ENCODE data around the gene BHLHE23. TPM values are rescaled to one million over a fixed set of nuclear protein-coding genes. Genes with fewer than 3 reads are reported as not detected.

BHLHE23 gene
- total RNA-seq, 1 experiment from 2014 or later, result not detected

DNA sequence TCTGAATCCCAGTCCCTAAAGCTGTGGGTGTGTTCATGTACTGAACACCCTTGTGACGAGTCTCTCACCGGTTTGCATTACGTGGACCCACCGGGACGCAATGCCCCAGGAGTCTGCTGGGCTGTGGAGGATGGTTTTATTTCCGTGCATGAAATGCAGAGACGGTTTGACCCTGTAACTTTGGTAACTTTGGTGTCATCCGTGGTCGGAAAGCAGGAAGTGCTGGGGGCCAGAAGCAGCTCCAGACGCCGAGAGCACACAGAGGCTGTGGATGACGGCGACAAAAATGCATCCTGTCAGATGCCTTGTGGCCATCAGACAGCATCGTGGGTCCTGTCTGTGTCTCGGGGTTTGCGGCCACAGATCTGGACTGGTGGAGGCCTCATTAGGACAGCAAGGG, 7.2 kb downstream of the BHLHE23 start:
- intact Hi-C loops (cut with micrococcal nuclease), result no loop called here
- no peak overlapping the region for H3K27ac Mint-ChIP-seq (ENCODE audit: low read depth, unreplicated experiment)
- no peaks in the 10 kb centered on the region for H3K4me1 Mint-ChIP-seq (ENCODE audit: insufficient read depth, unreplicated experiment)
- H3K4me3 Mint-ChIP-seq (ENCODE audit: unreplicated experiment), result no peak overlapping the region
- H3K27me3 Mint-ChIP-seq (ENCODE audit: insufficient read depth, unreplicated experiment), result peaks cover 92% of the 10 kb centered on the region
- CTCF ChIA-PET, result interaction anchor here (0.5 to 0.6 kb wide), 2 partner anchors 9 to 359 kb away, joined by 3 read pairs; no protein-coding TSS in a partner anchor
- BruUV-seq (replicated peaks), result no TSS peak
- H3K36me3 Mint-ChIP-seq (ENCODE audit: insufficient read depth, unreplicated experiment), result no peaks in the 10 kb centered on the region
- H3K9me3 Mint-ChIP-seq (ENCODE audit: unreplicated experiment), result no peaks in the 10 kb centered on the region
- TF ChIP-seq, protein P1, sequence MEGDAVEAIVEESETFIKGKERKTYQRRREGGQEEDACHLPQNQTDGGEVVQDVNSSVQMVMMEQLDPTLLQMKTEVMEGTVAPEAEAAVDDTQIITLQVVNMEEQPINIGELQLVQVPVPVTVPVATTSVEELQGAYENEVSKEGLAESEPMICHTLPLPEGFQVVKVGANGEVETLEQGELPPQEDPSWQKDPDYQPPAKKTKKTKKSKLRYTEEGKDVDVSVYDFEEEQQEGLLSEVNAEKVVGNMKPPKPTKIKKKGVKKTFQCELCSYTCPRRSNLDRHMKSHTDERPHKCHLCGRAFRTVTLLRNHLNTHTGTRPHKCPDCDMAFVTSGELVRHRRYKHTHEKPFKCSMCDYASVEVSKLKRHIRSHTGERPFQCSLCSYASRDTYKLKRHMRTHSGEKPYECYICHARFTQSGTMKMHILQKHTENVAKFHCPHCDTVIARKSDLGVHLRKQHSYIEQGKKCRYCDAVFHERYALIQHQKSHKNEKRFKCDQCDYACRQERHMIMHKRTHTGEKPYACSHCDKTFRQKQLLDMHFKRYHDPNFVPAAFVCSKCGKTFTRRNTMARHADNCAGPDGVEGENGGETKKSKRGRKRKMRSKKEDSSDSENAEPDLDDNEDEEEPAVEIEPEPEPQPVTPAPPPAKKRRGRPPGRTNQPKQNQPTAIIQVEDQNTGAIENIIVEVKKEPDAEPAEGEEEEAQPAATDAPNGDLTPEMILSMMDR (IDR thresholded peaks at IDR 0.05; ENCODE audit: unreplicated experiment), result no peak
- DNase-seq (ENCODE audit: unreplicated experiment), result no peak
- POLR2A ChIA-PET, result no interaction called here

DNA sequence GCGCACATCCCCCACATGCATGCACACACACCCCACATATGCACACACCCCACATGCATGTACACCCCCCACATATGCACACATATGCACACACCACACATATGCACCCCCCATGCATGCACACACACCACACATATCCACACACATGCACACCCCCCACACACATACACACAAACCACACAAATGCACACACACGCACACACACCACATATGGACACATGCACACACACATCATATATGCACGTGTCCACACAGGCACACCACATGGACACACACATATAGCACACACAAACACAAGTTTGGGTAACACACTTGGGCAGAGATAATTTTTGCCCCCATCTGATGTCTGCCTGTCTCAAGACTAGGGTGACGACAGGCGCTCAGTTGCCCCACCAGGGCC, 8.3 kb downstream of the BHLHE23 start:
- H3K36me3 Mint-ChIP-seq (ENCODE audit: insufficient read depth, unreplicated experiment), result no peaks in the 10 kb centered on the region
- H3K4me3 Mint-ChIP-seq (ENCODE audit: unreplicated experiment), result no peak overlapping the region
- CTCF ChIA-PET, result no interaction called here
- H3K27ac Mint-ChIP-seq (ENCODE audit: low read depth, unreplicated experiment), result no peak overlapping the region
- DNase-seq (ENCODE audit: unreplicated experiment), result no peak
- H3K9me3 Mint-ChIP-seq (ENCODE audit: unreplicated experiment), result no peaks in the 10 kb centered on the region
- no TSS peak for BruUV-seq (replicated peaks)
- POLR2A ChIA-PET, result no interaction called here
- TF ChIP-seq, protein P1 (IDR thresholded peaks at IDR 0.05; ENCODE audit: unreplicated experiment), result no peak
- intact Hi-C loops (cut with micrococcal nuclease), result no loop called here
- no peaks in the 10 kb centered on the region for H3K4me1 Mint-ChIP-seq (ENCODE audit: insufficient read depth, unreplicated experiment)
- H3K27me3 Mint-ChIP-seq (ENCODE audit: insufficient read depth, unreplicated experiment), result peaks cover 90% of the 10 kb centered on the region

DNA sequence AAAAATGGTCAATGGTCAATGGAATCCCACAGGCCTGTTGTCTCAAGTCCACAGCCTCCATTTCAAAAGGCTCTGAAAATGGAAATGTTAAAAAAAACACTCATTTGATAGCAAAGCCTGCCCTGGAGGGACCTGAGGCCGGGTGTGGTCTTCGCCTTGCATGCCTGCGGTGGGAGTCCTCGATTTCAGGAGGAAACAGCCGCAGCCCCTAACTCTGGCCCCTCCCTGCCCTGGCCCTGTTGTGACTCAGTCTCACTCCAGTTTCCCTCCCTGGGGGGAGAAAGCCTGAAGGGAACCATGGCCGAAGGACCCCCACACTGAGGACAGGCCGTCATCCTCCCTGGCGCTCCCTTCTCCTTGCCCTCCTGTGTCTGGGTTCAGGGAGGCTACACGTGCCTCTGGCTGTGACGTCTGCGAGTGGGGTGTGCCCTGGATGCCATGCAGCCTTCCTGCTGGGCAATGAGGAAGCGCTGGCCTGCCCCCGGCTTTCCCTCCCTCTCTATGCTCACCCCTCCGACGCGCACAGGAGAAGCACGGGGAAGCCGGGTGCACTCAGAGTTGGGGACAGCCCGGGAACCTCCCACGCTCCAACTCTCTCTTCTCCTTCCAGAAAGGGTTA, 9.2 kb downstream of the BHLHE23 start:
- Mint-ChIP-seq H3K27me3 (ENCODE audit: insufficient read depth, unreplicated experiment) (peaks cover 90% of the 10 kb centered on the region), H3K36me3 (ENCODE audit: insufficient read depth, unreplicated experiment) (no peaks in the 10 kb centered on the region), H3K27ac (ENCODE audit: low read depth, unreplicated experiment) (no peak overlapping the region), H3K4me1 (ENCODE audit: insufficient read depth, unreplicated experiment) (no peaks in the 10 kb centered on the region), H3K9me3 (ENCODE audit: unreplicated experiment) (no peaks in the 10 kb centered on the region), H3K4me3 (ENCODE audit: unreplicated experiment) (no peak overlapping the region)
- ChIA-PET POLR2A (no interaction called here), CTCF (no interaction called here)
- DNase-seq (ENCODE audit: unreplicated experiment), result no peak
- intact Hi-C loops (cut with micrococcal nuclease), result no loop called here
- TF ChIP-seq, protein P1 (IDR thresholded peaks at IDR 0.05; ENCODE audit: unreplicated experiment), result no peak
- BruUV-seq (replicated peaks), result no TSS peak

DNA sequence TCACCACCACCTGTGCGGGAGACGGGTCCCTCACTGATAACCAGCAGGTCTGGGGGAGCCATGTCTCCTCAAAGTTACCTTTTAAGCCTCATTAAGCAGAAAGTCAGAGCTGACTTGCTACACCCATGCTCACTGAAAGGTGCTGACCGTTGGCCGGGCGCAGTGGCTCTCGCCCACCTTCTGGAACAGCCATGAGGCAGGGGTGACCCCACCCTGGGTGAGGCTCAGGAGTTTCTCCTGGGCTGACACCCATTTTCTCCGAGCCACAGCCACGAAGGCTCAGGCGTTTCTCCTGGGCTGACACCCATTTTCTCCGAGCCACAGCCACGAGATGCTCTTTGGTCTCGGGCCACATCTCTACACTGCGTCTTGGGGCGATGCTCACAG, 10.2 kb downstream of the BHLHE23 start:
- TF ChIP-seq, protein P1 (IDR thresholded peaks at IDR 0.05; ENCODE audit: unreplicated experiment), result no peak
- H3K27me3 Mint-ChIP-seq (ENCODE audit: insufficient read depth, unreplicated experiment), result peaks cover 98% of the 10 kb centered on the region
- BruUV-seq (replicated peaks), result no TSS peak
- no peaks in the 10 kb centered on the region for H3K4me1 Mint-ChIP-seq (ENCODE audit: insufficient read depth, unreplicated experiment)
- intact Hi-C loops (cut with micrococcal nuclease), result no loop called here
- DNase-seq (ENCODE audit: unreplicated experiment), result no peak
- ChIA-PET POLR2A (no interaction called here), CTCF (no interaction called here)
- no peak overlapping the region for H3K27ac Mint-ChIP-seq (ENCODE audit: low read depth, unreplicated experiment)
- no peak overlapping the region for H3K4me3 Mint-ChIP-seq (ENCODE audit: unreplicated experiment)
- no peaks in the 10 kb centered on the region for H3K9me3 Mint-ChIP-seq (ENCODE audit: unreplicated experiment)
- no peaks in the 10 kb centered on the region for H3K36me3 Mint-ChIP-seq (ENCODE audit: insufficient read depth, unreplicated experiment)
